ENCODE measurements around the gene UNC13B. TPM values are rescaled to one million over a fixed set of nuclear protein-coding genes. Genes with fewer than 3 reads are reported as not detected.

Gene UNC13B
- total RNA-seq, 1 donor: 25.3 TPM

DNA sequence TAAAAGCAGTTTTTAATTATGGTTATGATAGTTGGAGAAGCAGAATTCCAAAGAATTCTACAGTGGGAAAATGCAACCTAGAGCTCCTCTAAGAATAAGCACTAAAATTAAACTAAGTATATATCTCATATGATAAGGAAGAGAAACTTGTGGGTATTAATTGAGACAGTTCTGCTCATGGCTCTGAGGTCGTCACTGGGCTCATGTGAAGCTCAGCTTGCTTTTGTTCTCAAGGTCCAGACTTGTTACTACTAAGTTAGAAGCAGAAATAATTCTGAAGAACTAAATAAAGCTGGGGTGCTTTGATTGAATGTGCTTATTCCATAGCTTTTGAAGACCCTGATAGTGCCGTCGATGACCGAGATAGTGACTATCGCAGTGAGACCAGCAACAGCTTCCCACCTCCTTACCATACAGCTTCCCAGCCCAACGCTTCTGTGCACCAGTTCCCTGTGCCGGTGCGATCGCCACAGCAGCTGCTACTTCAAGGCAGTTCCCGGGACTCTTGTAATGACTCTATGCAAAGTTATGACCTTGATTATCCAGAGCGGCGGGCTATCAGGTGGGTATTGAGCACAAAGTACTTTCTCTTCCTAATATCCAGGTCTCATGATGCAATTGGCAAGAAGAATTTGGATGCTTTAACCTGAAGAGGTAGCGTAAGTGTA lies 133.7 kb downstream of the UNC13B start:
- Histone ChIP-seq H3K79me2 (ENCODE audit: insufficient read depth, low read length) (no peaks in the 10 kb centered on the region), H3K4me2 (ENCODE audit: insufficient read depth, low read length) (no peak overlapping the region), H3K4me1 (ENCODE audit: insufficient read depth, low read length) (no peaks in the 10 kb centered on the region), H4K20me1 (ENCODE audit: insufficient read depth, low read length) (no peaks in the 10 kb centered on the region), H3K4me3 (ENCODE audit: insufficient read depth, low read length) (no peak overlapping the region), H2AFZ (ENCODE audit: low read length) (no peak overlapping the region), H3K36me3 (ENCODE audit: insufficient read depth, low read length) (no peaks in the 10 kb centered on the region), H3K27ac (ENCODE audit: low read depth, low read length) (no peak overlapping the region), H3K27me3 (ENCODE audit: insufficient read depth, low read length) (no peaks in the 10 kb centered on the region), H3K9me3 (ENCODE audit: low read depth, low read length) (no peaks in the 10 kb centered on the region)
- DNase-seq (ENCODE audit: insufficient read length, low spot score, missing footprints): no peak
- TF ChIP-seq, protein P1, sequence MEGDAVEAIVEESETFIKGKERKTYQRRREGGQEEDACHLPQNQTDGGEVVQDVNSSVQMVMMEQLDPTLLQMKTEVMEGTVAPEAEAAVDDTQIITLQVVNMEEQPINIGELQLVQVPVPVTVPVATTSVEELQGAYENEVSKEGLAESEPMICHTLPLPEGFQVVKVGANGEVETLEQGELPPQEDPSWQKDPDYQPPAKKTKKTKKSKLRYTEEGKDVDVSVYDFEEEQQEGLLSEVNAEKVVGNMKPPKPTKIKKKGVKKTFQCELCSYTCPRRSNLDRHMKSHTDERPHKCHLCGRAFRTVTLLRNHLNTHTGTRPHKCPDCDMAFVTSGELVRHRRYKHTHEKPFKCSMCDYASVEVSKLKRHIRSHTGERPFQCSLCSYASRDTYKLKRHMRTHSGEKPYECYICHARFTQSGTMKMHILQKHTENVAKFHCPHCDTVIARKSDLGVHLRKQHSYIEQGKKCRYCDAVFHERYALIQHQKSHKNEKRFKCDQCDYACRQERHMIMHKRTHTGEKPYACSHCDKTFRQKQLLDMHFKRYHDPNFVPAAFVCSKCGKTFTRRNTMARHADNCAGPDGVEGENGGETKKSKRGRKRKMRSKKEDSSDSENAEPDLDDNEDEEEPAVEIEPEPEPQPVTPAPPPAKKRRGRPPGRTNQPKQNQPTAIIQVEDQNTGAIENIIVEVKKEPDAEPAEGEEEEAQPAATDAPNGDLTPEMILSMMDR (IDR thresholded peaks at IDR 0.05; ENCODE audit: extremely low read depth, low read depth, low read length): no peak

DNA sequence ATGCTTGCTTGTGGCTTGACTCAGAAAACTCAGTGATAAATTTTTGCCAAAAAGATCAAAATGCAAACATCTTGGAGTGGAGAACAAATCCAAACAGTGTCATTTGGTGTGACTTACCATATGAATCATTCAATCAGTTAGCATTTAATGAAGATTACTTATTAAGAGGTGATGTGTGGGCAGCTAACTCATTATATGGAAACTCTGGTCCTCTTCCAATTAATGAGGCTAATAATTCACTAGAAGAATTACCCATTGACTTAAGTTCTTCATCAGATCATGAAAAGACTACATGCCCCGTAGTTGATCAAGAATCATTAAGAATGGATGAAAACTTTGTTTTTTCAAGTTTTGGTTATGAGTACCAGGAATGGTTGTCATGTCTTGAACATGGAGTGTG lies 141.8 kb downstream of the UNC13B start:
- no peak overlapping the region for H2AFZ ChIP-seq (ENCODE audit: low read length)
- no peaks in the 10 kb centered on the region for H4K20me1 ChIP-seq (ENCODE audit: insufficient read depth, low read length)
- H3K79me2 ChIP-seq (ENCODE audit: insufficient read depth, low read length): no peaks in the 10 kb centered on the region
- H3K9me3 ChIP-seq (ENCODE audit: low read depth, low read length): no peaks in the 10 kb centered on the region
- no peaks in the 10 kb centered on the region for H3K4me1 ChIP-seq (ENCODE audit: insufficient read depth, low read length)
- TF ChIP-seq, protein P1 (IDR thresholded peaks at IDR 0.05; ENCODE audit: extremely low read depth, low read depth, low read length): no peak
- no peak overlapping the region for H3K4me3 ChIP-seq (ENCODE audit: insufficient read depth, low read length)
- DNase-seq (ENCODE audit: insufficient read length, low spot score, missing footprints): no peak
- H3K36me3 ChIP-seq (ENCODE audit: insufficient read depth, low read length): no peaks in the 10 kb centered on the region
- H3K27ac ChIP-seq (ENCODE audit: low read depth, low read length): no peak overlapping the region
- no peak overlapping the region for H3K4me2 ChIP-seq (ENCODE audit: insufficient read depth, low read length)
- H3K27me3 ChIP-seq (ENCODE audit: insufficient read depth, low read length): no peaks in the 10 kb centered on the region

DNA sequence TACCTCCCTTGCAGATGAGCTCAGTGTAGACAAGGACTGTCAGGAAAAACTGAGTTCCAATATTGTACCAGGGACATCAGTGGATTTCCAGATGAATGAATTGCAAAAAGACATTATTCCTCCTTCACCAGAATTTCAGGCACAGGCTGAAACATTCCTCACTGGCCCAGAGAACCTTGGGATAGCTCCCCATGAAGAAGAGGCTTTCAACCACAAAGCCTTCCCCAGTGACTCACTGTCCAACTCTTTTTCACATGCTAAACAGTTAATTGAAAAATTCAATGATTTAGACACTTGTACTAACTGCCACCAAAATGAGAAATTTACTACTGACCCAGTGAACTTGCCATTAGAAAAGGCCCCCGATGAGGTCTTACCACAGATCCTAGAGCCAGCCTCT lies 144.5 kb downstream of the UNC13B start:
- H3K4me3 ChIP-seq (ENCODE audit: insufficient read depth, low read length): no peak overlapping the region
- DNase-seq (ENCODE audit: insufficient read length, low spot score, missing footprints): no peak
- H3K27me3 ChIP-seq (ENCODE audit: insufficient read depth, low read length): no peaks in the 10 kb centered on the region
- H3K9me3 ChIP-seq (ENCODE audit: low read depth, low read length): no peaks in the 10 kb centered on the region
- H3K4me1 ChIP-seq (ENCODE audit: insufficient read depth, low read length): no peaks in the 10 kb centered on the region
- TF ChIP-seq, protein P1 (IDR thresholded peaks at IDR 0.05; ENCODE audit: extremely low read depth, low read depth, low read length): no peak
- H3K79me2 ChIP-seq (ENCODE audit: insufficient read depth, low read length): no peaks in the 10 kb centered on the region
- H2AFZ ChIP-seq (ENCODE audit: low read length): no peak overlapping the region
- H3K27ac ChIP-seq (ENCODE audit: low read depth, low read length): no peak overlapping the region
- no peak overlapping the region for H3K4me2 ChIP-seq (ENCODE audit: insufficient read depth, low read length)
- H4K20me1 ChIP-seq (ENCODE audit: insufficient read depth, low read length): no peaks in the 10 kb centered on the region
- H3K36me3 ChIP-seq (ENCODE audit: insufficient read depth, low read length): no peaks in the 10 kb centered on the region

DNA sequence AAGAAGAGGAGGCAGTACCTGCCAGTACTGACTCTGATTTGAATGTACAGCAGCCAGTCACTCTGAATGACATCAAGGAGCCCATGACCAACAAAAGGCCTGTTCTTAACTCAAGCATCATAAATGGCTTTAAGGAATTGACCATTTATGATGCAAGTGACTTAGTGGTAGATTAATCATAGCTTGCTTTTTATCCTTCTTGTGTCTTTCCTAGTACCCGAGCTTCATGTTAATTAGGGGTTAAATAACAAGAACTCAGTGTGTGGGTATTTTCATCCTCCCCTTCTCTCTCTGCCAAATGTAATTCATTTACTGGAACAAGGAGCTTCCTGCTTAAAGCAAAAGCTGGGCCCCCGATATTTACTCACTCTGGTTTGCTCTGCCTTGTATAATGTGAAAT lies 146.5 kb downstream of the UNC13B start:
- DNase-seq (ENCODE audit: insufficient read length, low spot score, missing footprints): no peak
- Histone ChIP-seq H3K9me3 (ENCODE audit: low read depth, low read length) (no peaks in the 10 kb centered on the region), H3K4me3 (ENCODE audit: insufficient read depth, low read length) (no peak overlapping the region), H3K27me3 (ENCODE audit: insufficient read depth, low read length) (no peaks in the 10 kb centered on the region), H3K4me1 (ENCODE audit: insufficient read depth, low read length) (no peaks in the 10 kb centered on the region), H2AFZ (ENCODE audit: low read length) (no peak overlapping the region), H3K4me2 (ENCODE audit: insufficient read depth, low read length) (no peak overlapping the region), H3K36me3 (ENCODE audit: insufficient read depth, low read length) (no peaks in the 10 kb centered on the region), H3K27ac (ENCODE audit: low read depth, low read length) (no peak overlapping the region), H3K79me2 (ENCODE audit: insufficient read depth, low read length) (no peaks in the 10 kb centered on the region), H4K20me1 (ENCODE audit: insufficient read depth, low read length) (no peaks in the 10 kb centered on the region)
- TF ChIP-seq, protein P1 (IDR thresholded peaks at IDR 0.05; ENCODE audit: extremely low read depth, low read depth, low read length): no peak
